Pericardium fibroblast (primary cell): ENCODE results near the gene SBSN. TPM values are rescaled to one million over a fixed set of nuclear protein-coding genes. Genes with fewer than 3 reads are reported as not detected.

Experiments used
- total RNA-seq: library from RNA; depleted of rRNA; stranded (reverse); fragments of >200 nt; gene quantifications from 2 replicates; pipeline ENCODE4 v1.2.3, GENCODE V29; 2015

The SBSN gene
- 0.82 and 11.0 TPM in 2 replicates for total RNA-seq

DNA sequence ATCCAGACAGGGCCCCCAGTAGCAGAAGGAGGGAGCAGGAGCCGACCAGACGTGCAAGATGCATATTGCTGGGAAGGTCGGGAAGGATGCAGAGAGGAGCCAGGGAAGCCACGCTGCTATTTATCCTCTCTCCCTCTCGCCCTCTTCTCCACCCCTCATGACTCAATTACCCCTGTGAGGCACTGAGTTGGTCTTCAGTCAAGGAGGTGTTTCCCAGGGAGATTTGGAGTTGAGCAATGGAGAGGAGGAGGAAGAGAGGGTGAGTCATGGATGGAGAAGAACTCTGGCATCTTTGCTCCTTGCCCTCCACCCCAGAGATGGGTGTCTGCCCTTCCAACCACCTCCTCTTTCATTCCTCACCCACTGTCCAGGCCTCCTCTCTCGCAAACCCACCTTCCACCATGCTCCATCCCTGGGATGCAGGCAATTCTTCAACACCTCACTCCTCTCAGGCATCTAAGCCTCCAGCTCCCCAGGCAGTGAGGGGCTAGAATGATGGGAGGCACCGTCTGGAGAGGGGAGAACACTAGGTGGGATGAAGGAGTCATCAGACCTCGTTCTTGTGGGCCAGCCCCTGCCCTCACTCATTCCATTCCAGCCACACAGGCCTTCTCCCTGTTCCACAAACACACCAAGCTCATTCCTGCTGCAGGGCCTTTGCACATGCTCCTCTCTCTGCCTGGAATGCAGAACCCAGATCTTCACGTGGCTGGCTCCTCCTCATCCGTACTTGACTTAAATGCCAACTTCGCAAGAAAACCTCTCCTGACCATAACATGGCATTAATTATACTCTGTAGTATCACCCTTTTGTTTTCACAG is at the start of gene SBSN:
Gene SBSN (minus strand): TSS at position 94 of the 821 bp plus-strand sequence. CDS start 30 bp downstream, at position 64.

DNA sequence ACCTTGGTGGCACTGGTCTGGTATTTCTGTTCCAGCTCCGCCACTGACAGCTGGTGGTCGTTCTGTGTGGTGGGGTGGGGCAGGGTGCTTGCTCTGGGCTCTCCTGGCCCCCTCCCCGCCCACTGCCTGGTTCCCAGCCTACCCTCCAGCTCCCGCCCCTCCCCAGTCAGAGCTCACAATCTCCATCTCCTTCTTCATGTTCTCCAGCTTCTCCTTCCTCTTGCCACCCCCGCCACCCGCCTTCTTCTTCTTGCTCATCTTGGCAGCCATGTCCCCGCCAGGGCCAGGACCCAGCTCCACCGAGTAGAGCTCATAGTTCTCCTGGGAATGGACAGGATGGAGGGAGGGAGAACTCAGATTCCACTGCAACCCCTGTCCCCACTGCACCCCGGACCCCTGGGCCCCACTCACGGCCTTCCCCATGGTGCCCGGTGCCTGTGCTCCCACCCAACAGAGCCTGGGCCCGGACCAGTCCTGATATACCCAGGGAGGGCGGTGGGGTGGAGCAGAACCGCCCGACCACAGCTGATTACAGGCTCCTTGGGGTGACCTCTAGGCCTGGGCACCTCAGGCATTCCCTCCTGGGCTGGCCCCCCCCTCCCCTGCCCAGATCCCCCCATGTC is 35.2 kb upstream of the SBSN start, which contains the start of gene ATP4A:
Gene ATP4A (minus strand): TSS at position 452 of the 623 bp plus-strand sequence. CDS start 29 bp downstream, at position 423.

DNA sequence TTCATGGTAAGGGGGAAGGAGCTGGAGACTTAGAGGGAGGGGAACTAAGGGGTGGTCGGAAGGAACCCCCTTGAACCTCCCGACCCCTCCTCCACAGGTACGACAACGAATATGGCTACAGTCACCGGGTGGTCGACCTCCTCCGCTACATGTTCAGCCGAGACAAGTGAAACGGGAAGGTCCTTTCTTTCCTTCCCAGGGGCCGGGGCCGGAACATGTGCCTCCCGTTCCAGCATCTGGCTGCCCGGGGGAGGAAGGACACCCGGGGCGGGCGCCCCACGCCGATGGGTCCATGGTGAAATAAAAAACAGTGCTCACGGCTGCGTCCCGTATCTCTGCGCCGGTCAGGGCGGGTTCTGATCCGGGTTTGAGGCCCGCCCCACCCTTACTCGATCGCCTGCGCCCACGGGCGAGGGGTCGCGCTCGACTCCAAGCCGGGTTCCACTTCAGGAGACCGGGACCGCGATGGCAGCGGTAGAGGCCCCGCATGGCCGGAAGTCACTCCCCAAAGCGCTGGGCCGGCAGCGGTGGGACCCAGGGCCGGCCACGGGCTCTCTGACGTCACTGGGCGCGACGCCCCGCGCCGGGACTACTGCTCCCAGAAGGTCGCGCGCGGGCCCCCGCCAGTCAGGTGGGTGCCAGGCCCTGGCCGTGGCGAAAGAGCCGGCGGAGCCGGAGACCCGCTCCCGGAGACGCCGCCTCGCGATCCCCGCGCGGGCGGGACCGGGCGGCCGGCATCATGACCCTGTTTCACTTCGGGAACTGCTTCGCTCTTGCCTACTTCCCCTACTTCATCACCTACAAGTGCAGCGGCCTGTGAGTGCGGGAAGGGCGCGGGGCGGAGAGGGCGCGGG is 17.1 kb upstream of the SBSN start, which contains the start of gene TMEM147:
Gene TMEM147 (plus strand): TSS at position 626 of the 854 bp plus-strand sequence. CDS start 114 bp downstream, at position 740.

GRCh38 chr19:35533201-35533821 is 5.2 kb upstream of the SBSN start, which contains the start of gene GAPDHS:
GAPDHS (plus strand) TSS chr19:35533456; CDS start chr19:35533528, 72 bp downstream.

GRCh38 chr19:35513628-35514281 is 14.4 kb downstream of the SBSN start, which contains the start of gene DMKN:
DMKN (minus strand) TSS chr19:35513649; CDS start chr19:35513475, 174 bp downstream.

GRCh38 chr19:35490364-35490763 is 37.7 kb downstream of the SBSN start, which contains the start of gene KRTDAP:
KRTDAP (minus strand) TSS chr19:35490464; CDS start chr19:35490442, 22 bp downstream.

Other genes with a start within 250 kb of the SBSN start
- not detected in 2 replicates for gene HAMP, start 245.8 kb downstream of the SBSN start, total RNA-seq
- 0.82 and 0.94 TPM in 2 replicates for gene MAG, start 236.2 kb downstream of the SBSN start, total RNA-seq
- gene CD22, start 199.1 kb downstream of the SBSN start, total RNA-seq = 0.26 TPM in 1 of 2 replicates, not detected in the other
- gene FFAR1, start 180.4 kb downstream of the SBSN start, total RNA-seq = not detected in 2 replicates
- gene FFAR3, start 169.9 kb downstream of the SBSN start, total RNA-seq = 0.12 and 0.26 TPM in 2 replicates
- gene GPR42, start 157.2 kb downstream of the SBSN start, total RNA-seq = not detected in 2 replicates
- not detected in 2 replicates for gene FFAR2, start 80.1 kb downstream of the SBSN start, total RNA-seq
- not detected in 2 replicates for gene KRTDAP, start 37.8 kb downstream of the SBSN start, total RNA-seq
- gene DMKN, start 14.7 kb downstream of the SBSN start, total RNA-seq = 22.8 and 37.0 TPM in 2 replicates
- not detected in 2 replicates for gene GAPDHS, start 5.1 kb upstream of the SBSN start, total RNA-seq
- 106 and 108 TPM in 2 replicates for gene TMEM147, start 17.3 kb upstream of the SBSN start, total RNA-seq
- not detected in 2 replicates for gene ATP4A, start 35.3 kb upstream of the SBSN start, total RNA-seq
- not detected in 2 replicates for gene PMIS2, start 57.9 kb upstream of the SBSN start, total RNA-seq
- gene HAUS5, start 84.4 kb upstream of the SBSN start, total RNA-seq = 6.2 and 7.6 TPM in 2 replicates
- 75.2 and 76.0 TPM in 2 replicates for gene RBM42, start 100.7 kb upstream of the SBSN start, total RNA-seq
- gene ETV2, start 113.4 kb upstream of the SBSN start, total RNA-seq = 1.2 and 3.4 TPM in 2 replicates
- gene COX6B1, start 120.0 kb upstream of the SBSN start, total RNA-seq = 325 and 420 TPM in 2 replicates
- not detected in 2 replicates for gene UPK1A, start 138.2 kb upstream of the SBSN start, total RNA-seq
- gene ZBTB32, start 176.2 kb upstream of the SBSN start, total RNA-seq = not detected in 2 replicates
- 13.9 and 17.9 TPM in 2 replicates for gene KMT2B, start 189.7 kb upstream of the SBSN start, total RNA-seq
- gene IGFLR1, start 214.1 kb upstream of the SBSN start, total RNA-seq = 9.8 and 13.5 TPM in 2 replicates
- gene U2AF1L4, start 217.1 kb upstream of the SBSN start, total RNA-seq = 11.0 and 18.2 TPM in 2 replicates
- 39.8 and 52.0 TPM in 2 replicates for gene PSENEN, start 217.3 kb upstream of the SBSN start, total RNA-seq
- gene LIN37, start 220.3 kb upstream of the SBSN start, total RNA-seq = 11.7 and 13.5 TPM in 2 replicates
- gene HSPB6, start 228.7 kb upstream of the SBSN start, total RNA-seq = 142 and 170 TPM in 2 replicates
- 5.8 and 7.5 TPM in 2 replicates for gene PROSER3, start 229.9 kb upstream of the SBSN start, total RNA-seq
- 3.0 and 6.7 TPM in 2 replicates for gene ARHGAP33, start 247.3 kb upstream of the SBSN start, total RNA-seq